Type B pancreatic cell (in vitro differentiated cells): Measurements from ENCODE around the gene PPP1R1C. TPM values are rescaled to one million over a fixed set of nuclear protein-coding genes. Genes with fewer than 3 reads are reported as not detected.
"Not testable (repeated sequence)": the region's sequence is repeated elsewhere in the genome, so short reads cannot be mapped to it uniquely, and the experiment has no call there.

ENCODE experiments used
- DNase-seq: peaks from one replicate; pipeline ENCODE4 v3.0.0; 2021; ENCODE audit warnings: mixed read lengths; ENCODE audit not compliant: unreplicated experiment; ENCODE audit errors: extremely low spot score
- H3K27ac Mint-ChIP-seq: 2 replicates; pipeline ENCODE4 v1.8.0; 2021; ENCODE audit warnings: mild to moderate bottlenecking, mixed read lengths
- H3K27me3 Mint-ChIP-seq: 2 replicates; pipeline ENCODE4 v1.8.0; 2021; ENCODE audit warnings: mixed read lengths
- H3K36me3 Mint-ChIP-seq: 2 replicates; pipeline ENCODE4 v1.8.0; 2021; ENCODE audit warnings: mixed read lengths
- H3K4me1 Mint-ChIP-seq: one replicate; pipeline ENCODE4 v1.8.0; 2021; ENCODE audit warnings: mixed read lengths; ENCODE audit not compliant: unreplicated experiment
- H3K4me3 Mint-ChIP-seq: 2 replicates; pipeline ENCODE4 v1.8.0; 2021; ENCODE audit warnings: mild to moderate bottlenecking, mixed read lengths
- H3K9me3 Mint-ChIP-seq: 2 replicates; pipeline ENCODE4 v1.8.0; 2021; ENCODE audit warnings: mixed read lengths
- total RNA-seq: library from RNA; stranded (reverse); gene quantifications from 2 replicates; pipeline ENCODE4 v1.2.1, GENCODE V29; 2021; ENCODE audit warnings: low replicate concordance
- TF ChIP-seq, protein P1 (sequence below): fragments of 200-600 bp; sonication (generic); conservative IDR thresholded peaks from 2 replicates; pipeline ENCODE4 v1.5.0; 2021; ENCODE audit warnings: antibody characterized with exemption, mild to moderate bottlenecking

PPP1R1C gene
- total RNA-seq, 1 donor from 2014 or later = 1.4 TPM

DNA sequence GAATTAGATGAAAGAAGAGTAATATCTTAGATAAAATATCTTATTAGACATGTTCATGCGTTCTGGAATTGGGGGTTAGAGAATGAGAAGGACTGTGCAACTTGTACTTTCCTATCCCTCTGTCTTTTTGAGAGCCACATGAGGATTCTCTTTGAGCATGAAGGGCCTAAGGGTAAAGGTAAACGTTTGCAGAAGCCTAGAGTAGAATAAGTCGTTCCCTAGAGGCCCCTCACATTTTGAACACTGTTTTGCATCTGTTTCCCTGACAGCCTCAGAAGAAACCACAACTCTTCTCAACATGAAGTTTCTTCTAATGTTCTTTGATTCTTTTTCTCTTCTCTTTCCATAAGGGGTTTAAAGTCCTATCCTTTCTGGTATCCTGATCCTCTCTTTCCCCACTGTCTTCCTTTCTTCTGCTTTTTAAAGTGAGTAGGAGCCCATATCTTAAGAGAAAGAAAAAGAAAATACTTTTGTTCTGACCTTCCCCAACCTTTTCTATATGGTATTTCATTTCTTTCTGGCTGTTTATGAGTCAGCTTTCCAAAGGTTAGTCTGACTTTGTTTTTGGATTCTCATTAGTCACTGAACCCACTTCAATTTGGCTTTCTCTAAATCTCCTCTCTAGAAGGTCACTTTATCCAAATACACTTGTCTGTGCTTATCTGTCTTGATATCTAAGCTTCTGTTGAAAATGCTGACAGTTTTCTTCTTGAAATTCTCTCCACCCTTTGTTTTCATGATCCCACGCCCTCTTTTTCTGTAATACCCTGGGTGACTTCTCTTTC, 34.8 kb downstream of the PPP1R1C start:
- DNase-seq = no peak
- Mint-ChIP-seq H3K4me3 (peak overlapping the region; percentile 0), H3K9me3 (peaks cover 8% of the 10 kb centered on the region), H3K4me1 (peaks cover 9% of the 10 kb centered on the region), H3K27me3 (no peaks in the 10 kb centered on the region), H3K36me3 (no peaks in the 10 kb centered on the region), H3K27ac (no peak overlapping the region)
- TF ChIP-seq, protein P1, sequence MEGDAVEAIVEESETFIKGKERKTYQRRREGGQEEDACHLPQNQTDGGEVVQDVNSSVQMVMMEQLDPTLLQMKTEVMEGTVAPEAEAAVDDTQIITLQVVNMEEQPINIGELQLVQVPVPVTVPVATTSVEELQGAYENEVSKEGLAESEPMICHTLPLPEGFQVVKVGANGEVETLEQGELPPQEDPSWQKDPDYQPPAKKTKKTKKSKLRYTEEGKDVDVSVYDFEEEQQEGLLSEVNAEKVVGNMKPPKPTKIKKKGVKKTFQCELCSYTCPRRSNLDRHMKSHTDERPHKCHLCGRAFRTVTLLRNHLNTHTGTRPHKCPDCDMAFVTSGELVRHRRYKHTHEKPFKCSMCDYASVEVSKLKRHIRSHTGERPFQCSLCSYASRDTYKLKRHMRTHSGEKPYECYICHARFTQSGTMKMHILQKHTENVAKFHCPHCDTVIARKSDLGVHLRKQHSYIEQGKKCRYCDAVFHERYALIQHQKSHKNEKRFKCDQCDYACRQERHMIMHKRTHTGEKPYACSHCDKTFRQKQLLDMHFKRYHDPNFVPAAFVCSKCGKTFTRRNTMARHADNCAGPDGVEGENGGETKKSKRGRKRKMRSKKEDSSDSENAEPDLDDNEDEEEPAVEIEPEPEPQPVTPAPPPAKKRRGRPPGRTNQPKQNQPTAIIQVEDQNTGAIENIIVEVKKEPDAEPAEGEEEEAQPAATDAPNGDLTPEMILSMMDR = no peak

DNA sequence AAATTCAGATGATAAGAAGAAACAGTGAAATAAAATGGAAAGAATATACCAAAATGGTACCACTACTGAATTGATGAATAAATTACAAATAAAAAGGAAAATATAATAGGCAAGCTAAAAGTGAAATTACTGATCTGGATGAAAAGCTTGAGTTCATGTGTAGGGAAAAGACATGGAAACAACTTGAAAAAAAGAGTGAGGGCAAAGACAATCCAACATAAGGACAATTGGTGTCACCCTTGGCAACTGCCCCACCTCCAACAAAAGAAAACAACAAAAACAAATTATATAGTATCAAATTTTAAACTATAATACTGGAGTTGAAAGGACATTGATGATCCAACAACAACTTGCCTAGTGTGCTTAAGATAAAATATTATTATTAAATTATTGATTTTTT, 37.6 kb downstream of the PPP1R1C start:
- Mint-ChIP-seq H3K36me3 (no peaks in the 10 kb centered on the region), H3K27me3 (no peaks in the 10 kb centered on the region), H3K4me3 (no peak overlapping the region)

GRCh38 chr2:182030875-182031274, 45.2 kb downstream of the PPP1R1C start:
- Mint-ChIP-seq H3K4me3 (peak overlapping the region; percentile 91), H3K27ac (peak overlapping the region; percentile 83)
- DNase-seq, H3K36me3 Mint-ChIP-seq, H3K9me3 Mint-ChIP-seq, H3K4me1 Mint-ChIP-seq, H3K27me3 Mint-ChIP-seq: not testable (repeated sequence)

More for the DNA sequence above, 37.6 kb downstream of the PPP1R1C start:
- H3K9me3 Mint-ChIP-seq = peaks cover 8% of the 10 kb centered on the region
- TF ChIP-seq, protein P1 = no peak
- DNase-seq = no peak
- no peak overlapping the region for H3K27ac Mint-ChIP-seq
- peaks cover 9% of the 10 kb centered on the region for H3K4me1 Mint-ChIP-seq

DNA sequence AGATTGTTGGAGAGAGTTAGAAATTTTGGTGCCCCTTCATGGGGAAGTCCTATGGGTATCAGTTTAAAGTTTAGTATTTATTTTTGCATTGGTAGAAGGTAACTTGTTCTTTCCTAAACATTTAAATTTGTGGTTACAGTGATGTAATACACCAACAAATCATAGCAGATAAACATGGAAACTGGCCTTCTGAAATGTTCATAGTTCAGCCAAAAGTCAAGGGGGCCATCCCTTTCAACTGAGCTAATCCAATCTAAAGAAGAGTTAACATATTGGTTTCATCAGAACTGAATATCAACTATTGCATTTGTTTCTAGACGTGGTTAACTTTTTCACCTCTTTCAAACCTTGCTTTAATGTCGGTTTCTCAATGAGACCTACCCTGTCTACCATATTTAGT, 46.3 kb downstream of the PPP1R1C start:
- TF ChIP-seq, protein P1 = no peak
- no peak for DNase-seq
- Mint-ChIP-seq H3K36me3 (peaks cover 3% of the 10 kb centered on the region), H3K4me3 (peak overlapping the region; percentile 17), H3K9me3 (peaks cover 5% of the 10 kb centered on the region), H3K27me3 (no peaks in the 10 kb centered on the region), H3K27ac (no peak overlapping the region), H3K4me1 (no peaks in the 10 kb centered on the region)

GRCh38 chr2:182033449-182033848, 47.8 kb downstream of the PPP1R1C start:
- H3K4me1 Mint-ChIP-seq = no peaks in the 10 kb centered on the region
- H3K4me3 Mint-ChIP-seq = no peak overlapping the region

DNA sequence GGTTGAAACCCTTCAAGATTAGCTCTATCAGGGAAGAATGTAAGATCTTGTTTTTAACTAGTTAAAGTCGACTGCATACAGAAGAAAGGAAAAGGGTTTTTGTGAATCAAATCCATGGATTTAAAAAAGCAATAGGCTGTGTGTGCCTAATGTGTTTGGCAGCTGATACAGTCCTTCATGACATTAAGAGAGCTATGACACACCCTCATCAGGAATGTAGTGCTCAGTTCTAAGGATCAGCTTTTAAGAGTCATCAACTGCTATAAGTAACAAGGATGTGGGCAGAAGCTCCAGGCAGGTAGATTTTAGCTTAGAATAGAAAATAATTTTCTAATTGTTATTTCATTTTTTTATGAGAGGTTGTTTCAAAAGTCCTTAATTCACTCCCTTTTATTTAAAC, 52.9 kb downstream of the PPP1R1C start:
- DNase-seq = no peak
- no peaks in the 10 kb centered on the region for H3K4me1 Mint-ChIP-seq
- H3K9me3 Mint-ChIP-seq = peaks cover 5% of the 10 kb centered on the region
- TF ChIP-seq, protein P1 = no peak
- no peak overlapping the region for H3K4me3 Mint-ChIP-seq
- H3K36me3 Mint-ChIP-seq = peaks cover 3% of the 10 kb centered on the region
- H3K27ac Mint-ChIP-seq = peak overlapping the region; percentile 44
- no peaks in the 10 kb centered on the region for H3K27me3 Mint-ChIP-seq

More at GRCh38 chr2:182033449-182033848, 47.8 kb downstream of the PPP1R1C start:
- Mint-ChIP-seq H3K27ac (no peak overlapping the region), H3K36me3 (peaks cover 3% of the 10 kb centered on the region), H3K27me3 (no peaks in the 10 kb centered on the region), H3K9me3 (peaks cover 5% of the 10 kb centered on the region)
- TF ChIP-seq, protein P1 = no peak
- no peak for DNase-seq
